HG02763 (cell line): Measurements from ENCODE around the gene NES.

Experiments
- ATAC-seq: cut with Tn5 transposase; IDR thresholded peaks from one replicate; pipeline ENCODE4 v1.9.1; 2021; ENCODE audit warnings: mild to moderate bottlenecking, moderate library complexity; ENCODE audit not compliant: unreplicated experiment

Gene NES

DNA sequence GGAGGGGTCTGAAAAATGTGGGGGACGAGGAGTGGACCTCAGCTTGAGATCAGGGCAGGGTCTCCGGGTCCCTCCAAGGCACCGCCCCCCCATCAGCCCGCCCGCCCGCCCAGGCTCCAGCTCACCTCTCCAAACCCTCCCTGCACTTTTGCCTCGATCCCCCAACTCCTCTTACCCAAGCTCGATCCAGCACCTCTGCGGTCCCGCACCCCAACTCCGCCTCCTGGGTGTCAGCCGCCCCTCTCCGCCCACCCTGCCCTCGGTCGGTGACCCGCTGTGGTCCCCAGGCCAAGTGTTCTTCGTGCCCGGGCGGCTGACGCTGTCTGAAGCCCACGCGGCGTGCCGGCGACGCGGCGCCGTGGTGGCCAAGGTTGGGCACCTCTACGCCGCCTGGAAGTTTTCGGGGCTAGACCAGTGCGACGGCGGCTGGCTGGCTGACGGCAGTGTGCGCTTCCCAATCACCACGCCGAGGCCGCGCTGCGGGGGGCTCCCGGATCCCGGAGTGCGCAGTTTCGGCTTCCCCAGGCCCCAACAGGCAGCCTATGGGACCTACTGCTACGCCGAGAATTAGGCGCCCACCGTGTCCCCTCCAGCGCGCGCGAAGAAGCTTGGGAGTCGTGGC is 52.3 kb downstream of the NES start:
- no peak for ATAC-seq

- ATAC-seq: no peak
Observed at GRCh38 chr1:156623946-156624813, 53.0 kb downstream of the NES start.

GRCh38 chr1:156622581-156623297 is 54.5 kb downstream of the NES start:
- no peak for ATAC-seq

GRCh38 chr1:156619582-156619955 is 57.6 kb downstream of the NES start:
- no peak for ATAC-seq

GRCh38 chr1:156618853-156619581 is 58.2 kb downstream of the NES start, which contains the start of gene HAPLN2:
Gene HAPLN2, plus strand, starts transcription at chr1:156619415. Its CDS starts 4,076 bp downstream, at chr1:156623491.
- ATAC-seq: no peak
